HEK293T (cell line): ENCODE results near the gene CACNG5.

ENCODE experiments used
- LEF1 ChIP-seq: fragments of 450-650 bp; IDR thresholded peaks from 2 replicates; pipeline ENCODE4 v1.6.1; 2017; ENCODE audit warnings: mild to moderate bottlenecking, borderline replicate concordance
- NFRKB ChIP-seq: fragments of 450-650 bp; IDR thresholded peaks from 2 replicates; pipeline ENCODE4 v1.6.1; 2016; ENCODE audit warnings: mild to moderate bottlenecking, moderate library complexity
- SP1 ChIP-seq: fragments of 450-650 bp; IDR thresholded peaks from 2 replicates; pipeline ENCODE4 v1.6.1; 2017
- ZNF384 ChIP-seq: fragments of 450-650 bp; IDR thresholded peaks from 2 replicates; pipeline ENCODE4 v1.6.1; 2016
- TF ChIP-seq, protein P1 (sequence below): fragments of 450-650 bp; IDR thresholded peaks from 2 replicates; pipeline ENCODE4 v1.6.1; 2016

DNA sequence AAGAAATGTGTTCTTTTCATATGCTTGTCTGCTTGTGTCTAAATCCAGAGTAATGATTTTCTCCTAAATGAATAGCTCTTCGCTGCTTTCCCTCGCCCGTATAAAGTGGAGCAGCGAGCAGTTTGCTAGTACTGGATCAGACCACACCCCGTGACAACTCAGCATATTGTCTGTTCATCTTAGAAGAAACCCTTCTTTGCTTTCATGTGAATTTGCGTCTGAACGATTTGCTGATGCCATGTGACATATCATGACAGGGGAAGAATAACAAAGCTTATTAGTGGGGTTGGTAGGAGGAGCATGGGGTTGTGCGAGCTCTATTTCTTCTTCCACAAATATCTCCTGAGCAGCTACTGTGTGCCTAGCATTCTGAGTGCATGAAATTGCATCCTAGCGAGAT, 85.5 kb downstream of the CACNG5 start:
- TF ChIP-seq LEF1 (no peak), SP1 (no peak), NFRKB (no peak), ZNF384 (no peak)
- TF ChIP-seq, protein P1, sequence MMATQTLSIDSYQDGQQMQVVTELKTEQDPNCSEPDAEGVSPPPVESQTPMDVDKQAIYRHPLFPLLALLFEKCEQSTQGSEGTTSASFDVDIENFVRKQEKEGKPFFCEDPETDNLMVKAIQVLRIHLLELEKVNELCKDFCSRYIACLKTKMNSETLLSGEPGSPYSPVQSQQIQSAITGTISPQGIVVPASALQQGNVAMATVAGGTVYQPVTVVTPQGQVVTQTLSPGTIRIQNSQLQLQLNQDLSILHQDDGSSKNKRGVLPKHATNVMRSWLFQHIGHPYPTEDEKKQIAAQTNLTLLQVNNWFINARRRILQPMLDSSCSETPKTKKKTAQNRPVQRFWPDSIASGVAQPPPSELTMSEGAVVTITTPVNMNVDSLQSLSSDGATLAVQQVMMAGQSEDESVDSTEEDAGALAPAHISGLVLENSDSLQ, result no peak
